HG02610 (cell line): Measurements from ENCODE around the gene SH3GL2.

Experiments used
- ATAC-seq: cut with Tn5 transposase; IDR thresholded peaks from one replicate; pipeline ENCODE4 v1.9.1; 2021; ENCODE audit warnings: mild to moderate bottlenecking, moderate library complexity; ENCODE audit not compliant: unreplicated experiment

SH3GL2 gene

DNA sequence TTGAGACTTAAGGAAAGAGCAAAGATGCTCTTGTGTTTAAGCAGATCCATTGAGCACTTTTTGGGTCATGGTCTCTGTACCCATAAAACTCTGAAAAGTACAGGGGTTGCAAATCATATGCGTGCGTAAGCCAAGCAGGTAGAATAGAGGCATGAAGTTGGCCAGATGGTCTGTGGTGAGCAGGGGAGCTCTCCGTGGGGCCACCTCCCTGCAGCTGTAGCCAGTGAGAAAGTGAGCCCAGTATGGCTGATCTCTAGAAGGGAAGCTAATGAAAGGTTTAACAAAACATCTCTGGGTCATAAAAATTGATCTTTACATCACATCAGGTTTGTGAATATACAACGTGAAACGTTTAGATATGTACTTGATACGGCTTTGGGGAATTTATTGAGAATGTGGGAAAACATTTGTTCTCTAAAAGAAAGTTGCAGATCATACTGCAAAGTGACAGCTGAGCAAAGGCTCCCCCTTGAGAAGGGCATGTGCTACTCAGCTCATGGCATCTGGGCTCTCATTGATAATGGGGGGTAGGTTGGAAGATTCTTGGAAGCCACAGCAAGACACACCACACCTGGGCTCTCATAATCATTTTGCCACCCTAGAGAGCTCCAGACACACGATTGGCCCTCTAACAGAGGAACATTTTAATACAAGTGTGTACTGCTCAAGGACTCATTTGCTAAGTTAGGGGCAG lies 30.6 kb downstream of the SH3GL2 start:
- no peak for ATAC-seq

DNA sequence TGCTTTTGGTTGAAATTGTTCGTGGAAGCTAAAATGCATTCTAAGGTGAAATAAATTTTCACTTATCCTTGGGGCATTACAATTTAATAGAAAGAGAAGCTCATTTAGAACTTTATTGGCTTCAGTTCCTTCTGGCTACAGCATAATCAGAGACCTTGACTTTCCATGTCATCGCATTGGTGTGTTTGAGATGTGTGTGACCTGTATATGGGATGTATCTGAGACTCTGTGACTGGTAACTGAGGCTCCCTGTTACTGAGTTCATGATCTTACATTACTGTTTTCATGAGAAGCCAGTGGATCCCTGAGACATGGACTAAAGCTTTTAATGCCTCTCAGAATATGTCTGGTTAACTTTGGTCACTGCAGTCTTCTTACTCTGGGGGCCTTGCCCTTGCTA lies 32.5 kb downstream of the SH3GL2 start:
- ATAC-seq: no peak

DNA sequence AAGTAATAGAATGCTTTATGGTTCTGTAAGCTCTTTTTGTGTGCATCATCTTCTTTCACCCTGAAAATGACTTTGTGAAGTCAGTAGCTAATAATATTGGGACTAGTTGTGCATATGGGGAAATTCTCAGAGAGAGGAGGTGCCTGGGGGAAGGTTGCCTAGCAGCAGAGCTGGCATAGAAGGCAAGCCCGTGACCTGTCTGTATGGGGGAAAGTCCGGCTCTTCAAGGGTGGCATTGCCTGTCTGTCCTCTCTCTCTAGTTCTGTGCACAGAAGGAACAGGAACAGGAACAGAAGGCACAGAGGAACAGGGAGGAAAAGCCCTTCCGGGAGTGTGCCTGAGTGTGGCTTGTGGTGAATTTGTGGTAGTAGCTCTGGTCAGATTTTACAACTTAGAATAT lies 33.1 kb downstream of the SH3GL2 start:
- peak; percentile 75 for ATAC-seq

DNA sequence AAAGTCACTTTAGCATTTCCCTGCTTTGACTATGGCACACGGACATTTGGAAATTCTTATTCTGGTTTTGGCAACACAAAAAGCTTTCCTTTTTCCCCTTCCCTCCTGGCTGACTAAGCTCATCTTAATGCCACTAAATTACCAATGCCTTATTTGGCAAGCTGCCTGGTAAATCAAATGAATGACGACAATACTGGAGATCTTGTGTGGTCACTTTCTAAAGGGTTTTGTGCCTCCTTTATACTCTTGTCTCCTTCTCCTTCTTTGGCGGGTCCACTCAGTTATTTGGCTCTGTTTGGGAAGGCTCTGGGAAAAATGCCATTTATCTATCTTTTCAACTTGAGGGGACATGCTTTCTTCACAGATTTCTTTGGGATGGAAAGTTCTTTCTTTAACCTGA lies 34.9 kb downstream of the SH3GL2 start:
- ATAC-seq: no peak

DNA sequence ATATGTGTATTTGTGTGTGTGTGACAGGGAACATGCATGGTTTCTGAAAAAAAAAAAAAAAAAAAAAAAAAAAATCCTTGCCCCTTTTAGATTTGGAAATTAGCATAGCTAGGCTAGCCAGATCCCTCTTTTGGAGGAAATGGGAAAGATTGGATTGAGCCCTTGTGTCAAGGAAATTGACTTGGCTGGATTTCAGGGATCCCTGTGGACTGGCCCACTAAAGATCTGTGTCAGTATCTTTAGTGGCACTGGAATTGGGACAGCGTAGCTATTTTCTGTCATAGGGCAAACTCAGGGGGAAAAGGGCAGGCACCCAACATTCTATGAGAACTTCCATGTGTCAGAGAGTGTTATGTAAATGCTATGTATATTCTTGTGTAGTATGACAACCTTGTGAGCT lies 35.4 kb downstream of the SH3GL2 start:
- no peak for ATAC-seq

DNA sequence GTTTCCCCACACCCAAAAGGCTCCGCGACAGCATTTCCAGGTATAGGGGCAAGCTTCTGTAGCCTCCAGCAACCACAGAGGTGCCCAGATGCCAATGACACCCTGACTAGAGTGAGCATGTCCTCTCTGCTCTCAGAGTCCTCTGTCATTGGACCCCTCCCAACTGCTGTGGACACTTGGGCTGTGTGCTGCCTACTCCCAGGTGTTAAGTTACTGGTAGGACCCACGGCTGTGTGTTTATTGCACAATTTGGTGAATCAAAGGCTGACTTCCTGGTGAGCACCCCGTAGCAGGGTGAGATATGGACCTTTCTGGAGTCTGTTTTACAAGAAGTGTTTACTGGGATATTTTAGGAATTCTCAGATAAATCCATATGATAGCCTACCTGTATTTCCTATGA lies 36.0 kb downstream of the SH3GL2 start:
- ATAC-seq: no peak

DNA sequence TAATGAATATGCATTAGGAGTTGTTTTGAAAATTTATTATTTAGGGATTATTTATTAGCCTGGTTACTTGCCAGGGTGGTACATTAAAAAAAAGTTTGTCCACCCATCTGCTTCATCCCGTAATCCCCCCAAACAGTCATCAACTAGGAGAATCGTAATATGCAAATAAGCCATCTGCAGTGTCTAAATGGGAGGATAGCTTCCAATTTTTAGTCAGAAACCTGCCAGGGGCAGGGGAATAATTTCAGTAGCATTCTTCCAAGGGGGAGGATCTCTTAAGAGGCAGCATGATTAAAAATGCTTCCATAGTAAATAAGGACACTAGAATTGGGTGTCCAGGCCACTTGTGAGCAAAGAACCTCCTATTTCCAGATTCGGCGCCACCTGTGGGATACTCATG lies 43.3 kb downstream of the SH3GL2 start:
- no peak for ATAC-seq

DNA sequence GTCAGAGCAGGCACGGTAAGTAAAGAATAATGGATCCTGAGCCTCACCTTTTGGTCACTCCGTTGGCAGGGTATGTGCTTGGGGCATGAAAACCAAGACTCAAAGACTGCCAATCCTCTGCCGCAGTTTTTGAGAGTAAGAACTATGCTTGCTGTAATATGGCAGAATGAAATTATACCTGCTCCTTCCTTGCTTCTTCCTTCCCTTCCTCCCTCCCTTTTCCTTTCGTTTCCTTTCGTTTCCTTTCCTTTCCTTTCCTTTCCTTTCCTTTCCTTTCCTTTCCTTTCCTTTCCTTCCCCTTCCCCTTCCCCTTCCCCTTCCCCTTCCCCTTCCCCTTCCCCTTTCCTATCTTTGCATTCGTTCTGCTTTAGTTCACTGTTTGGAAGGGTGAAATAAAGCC lies 43.9 kb downstream of the SH3GL2 start:
- no peak for ATAC-seq

DNA sequence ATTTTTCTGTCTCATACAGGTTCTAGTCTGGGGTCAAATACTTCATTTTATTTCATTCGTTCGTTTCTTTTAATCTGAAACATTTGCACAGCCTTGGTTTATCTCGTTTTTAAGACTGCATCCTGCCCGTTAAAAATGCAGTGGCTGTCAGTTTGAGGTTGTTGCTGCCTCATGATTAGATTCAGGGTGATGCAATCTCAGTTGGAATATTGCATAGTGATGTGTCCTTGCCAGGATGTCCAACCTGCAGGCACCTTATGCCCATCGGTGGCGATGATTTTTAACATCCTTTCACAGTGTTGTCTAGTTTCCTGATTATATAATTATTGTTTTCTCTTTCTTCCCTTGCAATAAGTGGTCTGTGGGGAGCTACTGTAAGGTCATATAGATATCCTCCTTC lies 45.1 kb downstream of the SH3GL2 start:
- ATAC-seq: no peak

DNA sequence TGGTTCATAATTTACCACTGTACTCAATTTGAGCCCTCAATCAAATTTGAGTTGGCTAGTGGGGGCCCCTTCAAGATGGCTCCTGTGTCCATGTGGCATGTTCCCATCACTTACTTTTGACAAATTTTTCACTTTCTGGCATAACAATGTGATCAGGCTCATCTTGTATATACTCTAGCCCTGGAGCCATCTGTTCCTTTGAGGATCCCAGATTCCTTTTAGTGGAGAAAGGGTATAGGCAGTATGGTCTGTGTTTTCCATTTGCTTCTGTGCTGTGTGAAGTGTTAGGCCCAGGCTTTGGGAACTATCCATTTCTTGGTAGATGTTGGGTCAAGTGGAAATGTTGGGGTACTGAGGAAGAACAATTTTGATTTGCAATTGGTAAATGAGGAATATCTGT lies 45.7 kb downstream of the SH3GL2 start:
- ATAC-seq: no peak

DNA sequence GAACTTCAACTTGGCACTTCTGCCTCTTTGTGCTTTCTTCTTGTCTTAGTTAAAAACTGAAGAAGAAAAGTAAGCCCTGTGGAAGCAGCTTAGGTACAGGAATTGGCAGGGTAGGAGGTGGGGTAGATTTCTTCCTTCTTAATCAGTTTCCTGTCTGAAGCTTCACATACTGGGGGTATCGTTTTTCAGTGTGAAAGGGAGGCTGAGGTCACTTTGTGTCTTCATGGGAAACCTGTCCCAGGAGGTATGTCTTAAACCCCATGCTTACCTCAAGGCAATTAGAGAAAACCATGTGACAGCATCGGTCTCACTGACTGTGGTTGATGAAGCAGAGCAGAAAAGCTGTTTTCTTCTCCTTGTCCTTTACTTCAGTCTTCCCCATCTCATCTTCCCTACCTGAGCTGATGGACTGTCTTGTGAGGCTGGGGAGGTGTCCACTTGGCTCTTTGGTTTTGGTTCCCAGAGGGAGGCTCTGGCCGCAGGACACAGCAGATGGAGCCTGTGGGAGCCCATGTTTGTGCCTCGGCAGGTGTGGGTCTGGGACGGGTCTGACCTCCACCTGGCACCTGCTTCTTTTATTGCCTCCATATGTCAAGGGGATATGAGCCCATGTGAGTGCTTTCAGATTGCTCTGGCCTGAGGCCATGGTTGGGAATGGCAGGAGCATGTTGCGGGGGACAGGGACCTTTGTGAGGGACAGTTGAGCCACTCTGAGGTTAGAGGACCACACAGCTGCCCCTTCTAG lies 47.0 kb downstream of the SH3GL2 start:
- no peak for ATAC-seq

DNA sequence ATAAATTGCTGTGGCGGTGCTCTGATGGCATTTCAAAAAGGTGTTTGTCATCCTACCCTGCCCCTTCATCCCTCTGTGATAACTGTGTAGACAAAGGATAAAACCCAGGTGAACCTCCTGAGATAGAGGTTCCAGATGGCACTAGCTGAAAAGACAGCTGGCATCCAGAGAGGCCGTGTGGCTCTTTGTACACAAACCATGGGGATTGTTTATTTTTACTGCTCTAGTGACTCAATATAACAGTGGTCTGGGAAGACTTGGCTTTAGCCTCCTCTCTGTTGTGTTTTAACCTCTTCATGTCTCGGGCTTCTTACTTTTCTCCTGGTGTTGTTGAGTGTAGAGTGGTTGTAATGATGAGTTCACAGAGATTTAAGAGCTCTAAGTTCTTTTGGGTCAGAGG lies 48.8 kb downstream of the SH3GL2 start:
- ATAC-seq: no peak

DNA sequence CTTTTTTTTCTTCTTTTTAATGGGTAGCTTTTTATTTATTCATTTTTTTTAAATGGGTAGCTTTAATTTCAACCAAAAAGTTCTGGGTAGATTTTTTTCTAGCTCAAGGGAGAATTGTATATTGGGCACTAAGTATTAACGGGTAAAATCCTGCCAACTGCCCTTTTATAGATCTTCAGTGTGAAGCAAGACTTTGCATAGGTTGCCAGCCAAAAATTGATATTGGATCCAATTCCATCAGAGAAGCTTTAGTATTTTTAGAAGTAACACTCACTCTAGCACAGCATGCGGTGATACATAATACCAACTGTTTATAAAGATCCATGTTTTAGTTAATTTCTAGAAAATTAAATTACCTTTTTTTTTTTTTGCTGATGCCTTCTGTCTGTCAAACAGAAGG lies 49.8 kb downstream of the SH3GL2 start:
- ATAC-seq: no peak

DNA sequence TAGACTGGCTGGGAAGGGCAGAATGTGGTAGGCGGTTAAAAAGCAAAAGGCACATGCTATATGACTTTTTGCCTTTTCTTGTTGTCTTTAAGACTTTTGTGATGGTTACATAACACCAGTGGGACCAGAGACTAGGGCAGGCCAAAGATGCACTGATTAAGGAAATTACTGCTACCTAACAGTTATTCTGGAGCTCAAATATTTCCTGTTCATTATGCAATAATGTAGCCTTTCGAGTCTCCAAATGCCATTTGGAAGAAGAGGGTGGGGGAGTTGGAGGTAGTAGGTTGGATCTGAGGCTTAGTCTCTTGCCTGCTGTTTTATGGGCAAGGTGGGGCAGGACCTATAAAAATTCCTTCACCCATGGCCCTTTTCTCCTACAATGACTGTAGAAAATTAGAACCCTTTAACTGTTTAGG lies 51.7 kb downstream of the SH3GL2 start:
- ATAC-seq: no peak

DNA sequence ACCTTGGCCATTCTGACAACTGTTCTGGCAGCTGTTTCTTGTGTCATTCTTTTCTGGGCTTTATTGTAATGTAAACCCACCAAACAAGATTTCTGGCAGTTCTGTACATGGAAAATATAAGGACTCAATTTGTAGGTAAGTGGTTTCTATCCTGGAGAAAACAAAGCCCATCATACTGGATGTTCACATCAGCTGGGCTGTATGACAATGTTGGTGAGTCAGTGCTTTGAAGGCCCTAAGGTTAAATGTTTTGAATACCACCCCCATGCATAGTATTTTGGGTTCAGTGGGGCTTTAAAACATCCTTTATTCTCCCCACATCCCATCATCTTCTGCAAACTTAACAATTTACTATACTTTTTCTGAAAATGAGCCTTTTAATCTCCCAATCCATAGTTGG lies 52.5 kb downstream of the SH3GL2 start:
- no peak for ATAC-seq

DNA sequence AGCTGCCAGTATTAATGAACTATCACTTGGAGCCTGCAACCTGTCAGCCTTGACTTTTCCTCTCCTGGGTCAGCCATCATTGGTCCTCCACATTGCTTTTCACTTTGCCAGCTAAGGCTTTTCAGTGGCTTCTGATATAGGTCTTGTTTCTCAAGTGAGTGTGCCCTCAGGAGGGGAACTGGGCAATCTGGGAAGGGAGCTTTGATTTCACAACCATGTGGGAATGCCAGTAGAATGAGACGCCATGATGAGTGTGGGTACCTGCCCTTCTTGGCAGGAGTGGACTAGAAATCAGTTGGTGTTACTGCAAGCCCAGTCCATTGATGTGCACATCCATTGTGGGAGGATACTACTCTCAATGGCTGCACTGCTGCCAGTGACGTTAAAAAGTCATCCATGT lies 54.1 kb downstream of the SH3GL2 start:
- no peak for ATAC-seq

DNA sequence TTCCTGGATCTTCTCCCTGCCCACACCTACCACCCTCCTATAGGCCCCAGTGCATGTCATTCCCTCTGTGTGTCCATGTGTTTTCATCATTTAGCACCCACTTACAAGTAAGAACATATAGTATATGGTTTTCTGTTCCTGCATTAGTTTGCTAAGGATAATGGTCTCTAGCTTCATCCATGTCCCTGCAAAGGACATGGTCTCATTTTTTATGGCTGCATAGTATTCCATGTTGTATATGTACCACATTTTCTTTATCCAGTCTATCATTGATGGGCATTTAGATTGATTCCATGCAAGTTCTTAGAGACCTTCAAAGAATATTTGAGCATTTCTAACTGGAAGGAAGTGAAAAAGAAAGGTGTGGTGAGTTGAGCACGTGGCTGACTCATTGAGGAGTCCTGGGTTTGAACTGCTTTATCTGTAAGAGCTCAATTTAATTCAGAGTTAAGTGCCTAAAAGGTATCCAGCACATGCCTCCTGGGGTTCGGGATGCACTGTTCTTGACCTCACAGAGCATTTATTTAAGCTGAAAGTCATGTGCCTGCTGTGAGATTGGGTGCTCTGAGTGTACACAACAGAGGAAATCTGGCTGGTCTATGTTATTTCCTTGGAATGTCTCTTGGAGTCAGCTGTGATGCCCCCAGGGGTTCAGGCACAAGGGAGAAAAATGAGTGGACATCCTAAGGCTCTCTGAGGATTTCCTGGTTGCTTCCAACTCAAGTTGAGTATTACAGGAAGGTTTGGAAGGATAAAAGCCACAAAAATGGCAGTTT lies 56.4 kb downstream of the SH3GL2 start:
- no peak for ATAC-seq

DNA sequence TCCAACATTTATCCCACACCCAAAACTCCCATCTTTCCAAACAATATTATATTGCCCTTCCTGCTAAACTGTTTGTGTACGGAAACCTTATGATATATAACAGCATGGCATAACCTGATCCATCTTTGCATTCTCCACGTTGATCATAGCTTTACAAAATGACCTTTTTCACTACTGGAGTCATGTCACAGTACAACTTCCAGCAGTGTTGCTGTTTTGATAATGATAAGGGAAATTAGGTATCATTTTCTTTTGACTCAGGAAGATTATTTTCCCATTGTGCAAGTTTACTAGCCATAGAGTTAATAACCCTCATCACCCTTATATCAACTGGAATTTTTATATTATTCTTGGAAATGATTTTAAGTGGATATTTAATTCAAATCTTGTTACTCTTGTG lies 57.5 kb downstream of the SH3GL2 start:
- ATAC-seq: no peak

DNA sequence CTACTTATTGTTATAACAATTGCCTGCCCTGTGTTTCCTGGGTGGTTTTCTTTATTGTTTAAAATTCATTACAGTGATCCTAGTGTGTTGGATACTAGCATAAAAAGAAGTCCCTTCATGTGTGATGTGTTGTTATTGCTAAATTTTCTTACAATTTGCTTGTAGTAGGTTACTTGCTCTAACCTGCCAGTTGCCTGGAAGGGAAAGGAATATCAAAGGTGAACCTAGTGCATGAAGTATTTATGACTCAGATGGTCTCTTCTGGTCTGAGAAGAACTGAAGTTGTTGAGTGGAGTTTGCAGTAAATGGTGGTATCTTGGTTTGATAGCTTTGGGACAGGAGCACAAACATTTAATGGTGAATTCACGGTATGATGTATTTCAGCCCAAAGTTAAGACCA lies 58.0 kb downstream of the SH3GL2 start:
- ATAC-seq: no peak

DNA sequence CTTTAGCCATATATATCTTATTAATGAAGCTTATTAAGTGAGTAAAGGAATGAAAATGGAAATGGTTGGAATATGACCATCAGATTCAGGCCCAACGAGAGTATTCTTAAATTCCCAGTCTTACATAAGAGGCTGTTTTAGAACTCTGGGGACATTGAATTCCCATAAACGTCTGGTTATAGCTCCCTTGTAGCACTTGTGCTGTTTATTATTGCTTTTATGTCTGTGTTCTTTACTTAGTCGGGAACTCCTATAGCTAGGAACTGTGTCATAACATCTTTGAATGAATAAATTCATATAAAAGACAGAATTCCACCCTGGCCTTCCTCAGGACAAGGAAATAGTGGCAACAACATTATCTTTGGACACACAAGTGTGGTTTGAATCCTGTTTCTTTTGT lies 58.4 kb downstream of the SH3GL2 start:
- ATAC-seq: no peak

DNA sequence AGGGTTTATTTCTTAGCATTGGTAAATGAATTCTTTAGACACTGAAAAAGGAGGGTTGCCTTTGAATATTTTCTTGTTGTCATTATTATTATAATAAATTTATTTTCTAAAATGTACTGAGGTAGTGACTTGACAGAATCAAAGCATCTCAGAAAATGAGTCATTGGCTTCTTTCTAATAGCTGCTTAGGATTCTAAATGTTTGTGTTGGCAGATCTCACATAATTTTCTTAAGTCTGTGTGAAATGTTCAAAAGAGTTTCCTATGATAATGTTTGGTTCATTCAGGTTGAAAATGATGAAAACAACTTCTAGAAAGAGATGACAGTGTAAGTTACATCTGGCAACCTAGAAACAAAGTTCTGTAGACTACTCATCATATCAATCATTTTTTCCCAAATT lies 69.7 kb downstream of the SH3GL2 start:
- ATAC-seq: no peak

DNA sequence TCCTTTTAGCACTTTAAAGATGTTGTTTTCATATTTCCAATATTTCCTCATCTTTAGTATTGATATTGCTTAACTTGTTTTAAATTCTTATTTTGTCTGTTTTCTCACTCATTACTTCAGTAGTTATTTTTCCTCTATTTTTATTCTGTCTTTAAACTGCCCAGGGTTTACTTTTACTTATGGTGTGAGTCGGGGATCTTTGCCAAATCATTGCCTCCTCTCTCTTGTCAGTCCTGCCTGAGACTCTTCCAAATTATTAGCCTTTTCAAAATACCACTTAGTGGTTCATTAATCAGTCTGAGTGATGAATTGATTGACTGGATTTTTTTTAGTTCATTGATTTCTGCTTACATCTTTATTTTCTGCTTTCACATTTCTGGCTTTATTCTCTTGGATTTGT lies 72.9 kb downstream of the SH3GL2 start:
- ATAC-seq: no peak
